Dendritic cell treated with granulocyte-macrophage colony-stimulating factor and Interleukin-4, amounts not matched to agents 40 ng/mL and 50 ng/mL, for 4 days (primary cell): ENCODE results near the gene MRPL40.

Source experiments
- H3K27ac Mint-ChIP-seq: one replicate; pipeline ENCODE4 v1.8.0; 2022; ENCODE audit warnings: mild to moderate bottlenecking, mixed read lengths
- H3K27me3 Mint-ChIP-seq: one replicate; pipeline ENCODE4 v1.8.0; 2022; ENCODE audit warnings: mild to moderate bottlenecking, mixed read lengths
- H3K36me3 Mint-ChIP-seq: one replicate; pipeline ENCODE4 v1.8.0; 2022; ENCODE audit warnings: low read depth, mixed read lengths
- H3K4me1 Mint-ChIP-seq: one replicate; pipeline ENCODE4 v1.8.0; 2022; ENCODE audit warnings: low read depth, mixed read lengths
- H3K4me3 Mint-ChIP-seq: one replicate; pipeline ENCODE4 v1.8.0; 2022; ENCODE audit warnings: mild to moderate bottlenecking, moderate library complexity, mixed read lengths
- H3K9me3 Mint-ChIP-seq: one replicate; pipeline ENCODE4 v1.8.0; 2022; ENCODE audit warnings: mixed read lengths
- intact Hi-C: fragments of 100-400 bp; cut with micrococcal nuclease; formaldehyde crosslinking; loops from one replicate; pipeline ENCODE4 v1.15.0; 2022

MRPL40 gene

DNA sequence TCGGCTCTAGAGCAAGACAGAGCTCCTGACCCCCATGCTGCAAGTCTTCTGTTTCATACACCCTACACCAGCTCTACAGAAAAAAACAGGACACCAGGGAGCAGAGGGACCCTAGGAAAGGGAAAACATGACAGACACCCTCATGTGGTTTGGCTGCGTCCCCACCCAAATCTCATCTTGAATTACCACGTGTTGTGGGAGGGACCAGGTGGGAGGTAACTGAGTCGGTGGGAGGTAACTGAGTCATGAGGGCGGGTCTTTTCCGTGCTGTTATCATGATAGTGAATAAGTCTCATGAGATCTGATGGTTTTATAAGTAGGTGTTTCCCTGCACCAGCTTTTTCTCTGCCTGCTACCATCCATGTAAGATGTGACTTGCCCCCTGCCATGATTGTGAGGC is 21.8 kb downstream of the MRPL40 start:
- Mint-ChIP-seq H3K9me3 (no peaks in the 10 kb centered on the region), H3K4me1 (no peaks in the 10 kb centered on the region), H3K27me3 (no peaks in the 10 kb centered on the region), H3K27ac (no peak overlapping the region), H3K4me3 (no peak overlapping the region), H3K36me3 (peaks cover 79% of the 10 kb centered on the region)
- intact Hi-C loops: no loop called here

DNA sequence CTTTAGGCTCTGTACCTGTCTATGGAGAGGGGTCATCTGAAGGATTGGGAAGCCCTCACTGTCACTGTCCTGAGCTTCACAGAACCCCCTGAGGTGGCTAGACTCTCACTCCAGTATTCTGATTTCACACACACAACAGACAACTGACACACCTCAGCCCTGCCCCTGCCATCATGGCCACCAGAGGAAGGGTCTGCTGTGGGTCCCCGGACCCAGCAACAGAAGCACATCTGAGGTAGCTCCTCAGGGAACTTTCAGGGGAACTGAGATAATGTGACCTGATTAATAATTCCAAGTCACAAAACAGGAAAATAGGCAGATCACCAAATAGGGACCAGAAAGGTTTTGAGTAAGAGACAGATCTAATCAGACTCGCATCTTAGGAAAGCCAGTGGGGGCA is 22.7 kb downstream of the MRPL40 start:
- H3K36me3 Mint-ChIP-seq: peaks cover 88% of the 10 kb centered on the region
- no peak overlapping the region for H3K4me3 Mint-ChIP-seq
- no peaks in the 10 kb centered on the region for H3K27me3 Mint-ChIP-seq
- H3K9me3 Mint-ChIP-seq: no peaks in the 10 kb centered on the region
- intact Hi-C loops: no loop called here
- H3K4me1 Mint-ChIP-seq: no peaks in the 10 kb centered on the region
- H3K27ac Mint-ChIP-seq: no peak overlapping the region

DNA sequence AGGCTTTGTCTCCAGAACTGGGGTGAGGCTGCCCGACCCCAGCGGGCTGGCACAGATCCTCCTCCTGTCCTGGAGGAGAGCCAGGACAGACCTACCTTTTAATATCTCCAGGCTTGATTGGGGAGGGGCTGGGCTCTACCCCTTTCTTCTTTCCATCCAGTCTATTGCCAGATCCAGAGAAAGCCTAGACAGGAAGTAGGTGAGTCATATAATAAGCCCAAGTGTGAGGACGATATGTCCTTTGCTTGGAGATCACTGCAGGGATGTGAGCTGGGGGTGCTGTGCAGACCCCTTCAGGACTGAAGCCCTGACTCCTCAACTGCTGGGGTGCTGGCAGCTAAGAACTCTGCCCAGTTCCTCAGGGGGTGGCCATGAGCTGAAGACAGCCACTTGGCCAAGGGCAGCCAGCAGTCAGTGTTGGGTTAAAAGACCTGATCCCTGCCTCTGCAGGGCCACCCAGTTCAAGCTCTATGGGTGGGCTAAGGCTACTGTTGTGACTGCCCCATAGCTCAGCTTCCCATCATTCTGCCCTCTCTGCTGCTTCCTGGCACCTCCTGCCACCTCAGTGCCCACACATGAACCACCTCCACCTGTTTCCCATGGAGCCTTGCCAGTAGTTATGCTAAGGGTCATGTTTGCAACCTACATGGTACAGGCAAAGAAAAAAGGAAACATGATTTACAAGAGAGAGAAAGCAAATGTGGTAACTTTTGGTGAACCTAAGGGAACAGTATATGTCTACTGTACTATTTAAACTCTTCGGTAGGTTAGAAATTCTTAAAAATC is 23.4 kb downstream of the MRPL40 start:
- H3K36me3 Mint-ChIP-seq: peaks cover 94% of the 10 kb centered on the region
- no peaks in the 10 kb centered on the region for H3K9me3 Mint-ChIP-seq
- no peak overlapping the region for H3K4me3 Mint-ChIP-seq
- no peak overlapping the region for H3K27ac Mint-ChIP-seq
- H3K4me1 Mint-ChIP-seq: no peaks in the 10 kb centered on the region
- intact Hi-C loops: no loop called here
- no peaks in the 10 kb centered on the region for H3K27me3 Mint-ChIP-seq

DNA sequence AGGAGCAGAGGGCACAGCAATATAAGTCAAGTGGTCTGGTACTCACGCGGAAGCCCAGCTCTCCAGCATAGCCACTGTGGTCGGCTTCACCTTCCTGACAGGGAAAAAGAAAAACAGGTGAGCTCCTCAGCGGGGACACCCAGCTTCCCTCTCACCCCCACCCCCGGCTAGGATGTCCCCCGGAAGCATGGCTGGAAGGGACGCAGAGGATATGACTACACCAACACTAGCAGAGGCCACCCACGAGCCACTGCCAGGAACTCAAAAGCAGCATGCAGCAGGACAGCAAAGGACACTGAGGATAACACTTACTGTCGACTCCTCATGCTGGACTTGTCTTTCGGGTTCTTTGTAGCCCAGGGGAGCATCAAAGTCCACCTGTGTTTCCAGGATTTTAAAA is 24.2 kb downstream of the MRPL40 start:
- Mint-ChIP-seq H3K4me3 (no peak overlapping the region), H3K36me3 (peaks cover 96% of the 10 kb centered on the region), H3K9me3 (no peaks in the 10 kb centered on the region), H3K27me3 (no peaks in the 10 kb centered on the region), H3K27ac (no peak overlapping the region), H3K4me1 (no peaks in the 10 kb centered on the region)
- intact Hi-C loops: no loop called here

DNA sequence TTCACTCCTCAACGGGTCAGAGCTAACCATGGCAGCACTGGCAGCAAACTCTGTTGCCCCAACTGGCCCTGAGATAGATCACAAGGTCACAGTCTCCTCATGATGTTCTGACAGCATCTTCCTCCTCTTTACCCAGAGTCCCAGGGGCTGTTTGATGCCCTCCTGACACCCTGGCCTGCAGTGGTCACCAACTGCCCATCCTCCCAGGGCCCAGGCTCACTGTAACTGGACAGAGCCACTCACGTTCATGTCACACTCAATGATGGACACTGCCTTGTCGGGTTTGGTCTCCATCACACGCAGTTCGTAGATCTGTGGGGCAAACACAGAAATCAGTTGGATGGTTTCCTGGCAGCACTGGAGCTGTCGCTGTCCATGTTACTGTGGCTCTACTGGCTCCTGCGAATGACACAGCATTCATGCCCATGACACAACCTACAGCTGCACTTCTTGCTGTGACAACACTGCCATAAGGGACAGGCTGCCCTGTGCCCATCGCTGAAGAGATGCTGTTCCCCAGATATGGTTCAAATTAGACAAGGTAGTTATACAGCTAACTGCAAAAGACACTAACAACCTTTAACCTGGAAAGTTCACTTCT is 25.6 kb downstream of the MRPL40 start:
- Mint-ChIP-seq H3K9me3 (no peaks in the 10 kb centered on the region), H3K36me3 (peaks cover 96% of the 10 kb centered on the region), H3K4me3 (no peak overlapping the region), H3K27me3 (no peaks in the 10 kb centered on the region), H3K27ac (no peak overlapping the region), H3K4me1 (no peaks in the 10 kb centered on the region)
- intact Hi-C loops: no loop called here

DNA sequence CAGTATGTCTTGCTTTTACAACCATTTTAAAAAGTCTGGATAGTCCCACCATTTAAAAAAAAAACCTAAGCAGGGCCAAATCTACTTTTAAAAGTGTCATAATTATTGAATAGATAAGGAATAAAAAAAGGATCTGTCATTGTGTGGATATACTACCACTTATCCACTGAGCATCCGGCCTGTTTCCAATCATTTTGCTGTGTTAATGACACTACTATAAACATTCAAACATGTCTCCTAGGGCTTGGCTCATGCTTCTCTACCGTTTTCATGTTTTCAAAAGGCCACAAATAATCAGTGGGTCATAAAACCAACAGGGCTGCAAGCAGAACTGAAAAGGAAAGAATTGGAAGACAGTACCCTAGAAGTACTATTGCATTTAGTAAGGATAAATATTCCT is 27.7 kb downstream of the MRPL40 start:
- peaks cover 96% of the 10 kb centered on the region for H3K36me3 Mint-ChIP-seq
- H3K9me3 Mint-ChIP-seq: no peaks in the 10 kb centered on the region

DNA sequence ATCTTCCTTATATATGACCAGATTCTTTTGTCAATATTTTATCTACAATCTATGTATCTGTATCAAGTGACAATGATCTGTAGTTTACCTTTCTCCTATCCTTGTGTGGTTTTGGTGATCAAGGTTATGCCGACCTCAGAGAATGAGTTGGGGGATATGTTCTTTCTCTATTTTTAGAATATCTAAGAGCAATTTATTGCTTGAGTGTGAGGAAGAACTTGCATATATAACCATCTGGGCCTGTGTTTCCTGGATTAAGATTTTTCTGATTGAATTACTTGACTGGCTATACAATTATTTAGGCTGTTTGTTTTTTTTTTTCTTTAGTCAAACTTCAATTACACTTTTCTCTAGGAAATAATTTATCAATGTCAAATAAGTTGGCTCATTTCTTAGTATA is 29.2 kb downstream of the MRPL40 start:
- Mint-ChIP-seq H3K36me3 (peaks cover 96% of the 10 kb centered on the region), H3K4me1 (no peaks in the 10 kb centered on the region), H3K4me3 (no peak overlapping the region), H3K9me3 (no peaks in the 10 kb centered on the region), H3K27me3 (no peaks in the 10 kb centered on the region), H3K27ac (no peak overlapping the region)
- intact Hi-C loops: no loop called here

More for the DNA sequence above, 27.7 kb downstream of the MRPL40 start:
- no peaks in the 10 kb centered on the region for H3K4me1 Mint-ChIP-seq
- no peaks in the 10 kb centered on the region for H3K27me3 Mint-ChIP-seq
- intact Hi-C loops: no loop called here
- no peak overlapping the region for H3K27ac Mint-ChIP-seq
- H3K4me3 Mint-ChIP-seq: no peak overlapping the region

DNA sequence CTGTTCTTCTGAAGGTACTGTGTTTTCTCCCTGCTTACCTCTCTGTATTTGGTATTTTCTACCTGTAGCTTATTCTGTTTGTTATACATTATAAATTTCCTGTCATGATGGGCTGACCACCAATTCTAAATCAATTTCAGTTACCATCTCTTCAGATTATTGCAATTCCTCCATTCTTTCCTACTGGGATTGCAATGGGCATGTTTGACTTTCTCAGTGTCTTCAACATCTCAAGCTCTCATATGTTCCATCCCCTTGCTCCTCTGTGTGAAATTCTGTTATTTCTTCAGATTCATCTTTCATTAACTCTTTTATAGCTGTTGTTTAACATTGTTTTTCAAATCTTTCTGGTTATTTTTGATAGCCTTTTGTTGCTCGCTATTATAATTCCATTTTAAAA is 30.7 kb downstream of the MRPL40 start:
- no peak overlapping the region for H3K4me3 Mint-ChIP-seq
- intact Hi-C loops: no loop called here
- no peaks in the 10 kb centered on the region for H3K9me3 Mint-ChIP-seq
- H3K36me3 Mint-ChIP-seq: peaks cover 96% of the 10 kb centered on the region
- no peaks in the 10 kb centered on the region for H3K27me3 Mint-ChIP-seq
- H3K4me1 Mint-ChIP-seq: no peaks in the 10 kb centered on the region
- H3K27ac Mint-ChIP-seq: no peak overlapping the region

DNA sequence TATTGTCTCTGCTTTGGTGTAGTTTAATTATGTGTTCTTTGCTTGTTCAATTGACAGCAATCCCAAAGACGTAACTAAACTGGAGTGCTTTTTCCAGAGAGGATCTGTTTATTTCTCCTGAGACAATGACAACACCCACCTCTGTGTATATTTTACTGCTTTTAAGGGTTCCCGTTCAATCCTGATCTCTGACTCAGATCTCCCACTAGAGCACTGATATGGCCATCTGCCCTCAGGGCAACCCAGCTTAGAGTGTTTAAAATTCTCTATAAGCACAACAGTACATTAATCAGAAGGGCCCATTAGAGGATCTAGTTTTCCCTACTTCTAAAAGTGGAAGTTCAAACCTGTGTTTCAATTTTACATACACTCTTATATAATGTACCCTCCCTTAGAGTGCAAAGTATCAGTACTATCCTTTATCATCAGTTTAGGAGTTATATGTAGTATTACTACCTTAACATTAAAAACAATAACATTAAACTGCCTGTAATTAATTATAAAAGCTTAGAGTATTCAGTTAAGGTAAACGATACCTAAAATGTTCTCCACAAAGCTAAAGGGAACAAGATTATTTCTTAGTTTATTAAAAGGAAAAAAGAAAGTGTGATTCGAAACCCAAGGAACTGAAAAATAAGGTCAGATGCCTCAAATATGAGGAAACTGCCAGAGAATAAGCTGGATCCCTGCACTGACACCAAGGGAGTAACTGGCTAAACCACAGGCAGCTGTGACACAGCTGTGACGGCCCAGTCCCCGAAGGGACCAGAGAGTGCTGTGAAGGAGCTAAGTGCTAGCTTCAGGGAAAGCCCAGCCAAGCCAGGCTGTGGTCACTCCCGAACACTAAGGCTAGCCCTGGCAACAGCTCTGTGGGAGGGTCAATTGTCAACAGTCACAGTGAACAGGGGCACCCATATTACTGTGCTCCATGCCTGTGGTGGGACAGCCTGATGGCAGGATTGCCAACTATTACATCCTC is 31.4 kb downstream of the MRPL40 start:
- Mint-ChIP-seq H3K36me3 (peaks cover 97% of the 10 kb centered on the region), H3K27ac (no peak overlapping the region), H3K9me3 (no peaks in the 10 kb centered on the region), H3K4me3 (no peak overlapping the region), H3K4me1 (no peaks in the 10 kb centered on the region), H3K27me3 (no peaks in the 10 kb centered on the region)
- intact Hi-C loops: no loop called here

DNA sequence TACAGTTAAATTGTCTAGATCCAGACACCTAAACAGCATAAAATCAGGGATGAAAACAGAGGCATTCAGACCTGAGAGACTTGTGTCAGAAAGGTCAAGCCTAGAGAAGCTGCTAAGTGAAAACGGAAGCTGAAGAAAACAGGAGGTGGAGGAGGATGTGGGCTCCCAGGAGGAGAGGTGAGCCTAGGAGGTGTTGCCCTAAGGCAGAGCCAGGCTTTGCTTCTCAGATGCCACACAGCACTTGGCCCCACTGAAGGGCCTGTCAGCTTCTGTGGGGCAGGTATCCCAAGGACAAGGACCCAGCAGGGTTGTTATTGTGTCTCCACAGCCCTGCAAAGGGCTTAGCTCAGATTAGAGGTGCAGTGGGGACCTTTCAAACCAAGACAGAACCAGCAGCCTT is 32.2 kb downstream of the MRPL40 start:
- Mint-ChIP-seq H3K27me3 (no peaks in the 10 kb centered on the region), H3K4me3 (no peak overlapping the region), H3K9me3 (no peaks in the 10 kb centered on the region), H3K36me3 (peaks cover 99% of the 10 kb centered on the region), H3K27ac (no peak overlapping the region), H3K4me1 (no peaks in the 10 kb centered on the region)
- intact Hi-C loops: no loop called here

DNA sequence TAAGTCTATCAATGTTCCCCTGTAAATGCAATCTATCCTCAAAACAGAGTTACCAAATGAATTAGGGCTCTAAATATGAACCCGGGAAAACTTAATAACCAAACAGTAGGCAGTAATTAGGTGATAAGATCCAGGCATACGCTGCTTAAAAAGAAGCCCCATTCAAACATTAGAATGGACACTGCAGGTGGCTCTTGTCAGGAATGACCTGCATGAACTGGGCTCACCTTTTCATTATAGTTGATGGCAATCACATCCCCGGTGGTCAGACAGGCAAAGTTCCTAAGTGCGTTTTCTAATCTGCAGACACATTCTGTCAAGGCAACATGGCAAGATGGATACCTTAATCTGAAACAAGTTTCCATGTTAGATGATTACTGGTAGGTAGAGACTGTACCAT is 32.6 kb downstream of the MRPL40 start:
- H3K27ac Mint-ChIP-seq: no peak overlapping the region
- H3K27me3 Mint-ChIP-seq: no peaks in the 10 kb centered on the region
- no peaks in the 10 kb centered on the region for H3K4me1 Mint-ChIP-seq
- no peak overlapping the region for H3K4me3 Mint-ChIP-seq
- peaks cover 99% of the 10 kb centered on the region for H3K36me3 Mint-ChIP-seq
- no peaks in the 10 kb centered on the region for H3K9me3 Mint-ChIP-seq
- intact Hi-C loops: no loop called here

DNA sequence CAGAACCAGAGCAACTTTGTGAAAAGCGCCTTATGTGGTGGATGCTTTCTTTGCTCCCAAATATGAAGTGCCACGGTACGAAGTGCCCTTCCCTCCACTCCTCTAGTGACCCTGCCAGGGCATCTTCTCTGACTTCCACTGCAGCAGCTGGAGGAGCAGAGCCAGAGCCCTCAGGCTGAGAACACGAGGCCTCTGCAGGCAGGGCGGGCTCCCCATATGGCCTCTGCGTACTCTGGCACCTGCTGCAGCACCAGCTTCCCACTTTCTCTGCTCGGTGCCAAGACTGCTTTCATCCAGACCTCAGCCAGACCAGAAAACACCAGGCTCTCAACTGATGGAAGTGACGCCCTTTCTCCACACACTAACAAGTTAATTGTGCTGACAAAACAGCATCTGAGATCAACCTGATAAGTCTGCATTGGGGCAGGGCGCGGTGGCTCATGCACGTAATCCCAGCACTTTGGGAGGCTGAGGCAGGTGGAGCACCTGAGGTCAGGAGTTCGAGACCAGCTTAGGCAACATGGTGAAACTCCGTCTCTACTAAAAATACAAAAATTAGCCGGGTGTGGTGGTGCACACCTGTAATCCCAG is 33.9 kb downstream of the MRPL40 start:
- H3K4me1 Mint-ChIP-seq: no peaks in the 10 kb centered on the region
- no peaks in the 10 kb centered on the region for H3K27me3 Mint-ChIP-seq
- H3K36me3 Mint-ChIP-seq: peaks cover 100% of the 10 kb centered on the region
- H3K9me3 Mint-ChIP-seq: no peaks in the 10 kb centered on the region
- H3K4me3 Mint-ChIP-seq: no peak overlapping the region
- H3K27ac Mint-ChIP-seq: no peak overlapping the region
- intact Hi-C loops: no loop called here

DNA sequence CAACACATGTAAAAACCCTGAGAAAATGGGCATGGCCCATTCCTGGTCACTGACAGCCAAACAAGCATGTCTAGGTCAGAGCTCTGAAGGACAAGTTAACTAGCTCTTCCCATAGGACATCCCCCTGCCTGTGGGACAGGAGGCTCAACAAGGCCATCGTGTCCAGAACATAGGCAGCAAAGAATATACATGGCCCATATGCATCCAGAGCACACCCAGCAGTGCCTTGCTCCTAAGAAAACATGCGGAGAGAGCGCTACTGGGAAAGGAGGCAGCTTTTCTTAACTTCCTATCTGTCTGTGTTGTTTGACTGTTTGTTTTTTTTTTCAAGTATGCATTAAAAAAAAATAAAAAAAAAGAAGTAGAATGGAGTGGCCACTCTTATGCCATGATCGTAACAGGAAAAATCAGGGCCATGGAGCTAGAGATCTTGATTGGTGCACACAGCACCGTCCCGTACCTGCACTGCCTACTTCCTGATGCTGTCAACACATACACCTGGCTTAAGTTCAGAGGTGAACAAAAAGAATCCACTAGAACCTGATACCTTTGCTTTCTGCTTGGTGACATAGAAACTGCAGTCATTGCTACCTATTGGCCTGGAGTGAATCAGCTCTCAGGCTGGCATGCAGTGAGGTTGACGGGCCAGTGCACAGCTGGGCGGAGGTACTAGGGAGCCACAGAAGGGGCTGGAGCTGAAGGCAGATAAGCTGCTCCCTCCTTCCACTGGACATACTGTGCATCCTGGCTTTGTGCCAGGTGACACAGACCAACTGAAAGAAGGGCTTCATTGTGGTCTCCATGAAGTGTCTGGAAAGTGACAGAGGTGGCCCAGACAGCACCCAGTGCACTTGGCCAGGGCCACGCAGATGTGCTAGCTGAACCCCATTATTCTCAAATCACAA is 34.8 kb downstream of the MRPL40 start:
- Mint-ChIP-seq H3K9me3 (no peaks in the 10 kb centered on the region), H3K27me3 (no peaks in the 10 kb centered on the region), H3K4me3 (no peak overlapping the region), H3K27ac (no peak overlapping the region), H3K4me1 (no peaks in the 10 kb centered on the region), H3K36me3 (peaks cover 100% of the 10 kb centered on the region)
- intact Hi-C loops: no loop called here
